Stimulated activated naive CD4-positive, alpha-beta T cell treated with Interleukin-2 at 50 U/mL for 16 hours (primary cell): ENCODE results near the gene FAM171A1.

ENCODE experiments used
- DNase-seq: peaks from one replicate; lab custom pipeline; 2025; lab: John Stamatoyannopoulos, UW

The FAM171A1 gene

DNA sequence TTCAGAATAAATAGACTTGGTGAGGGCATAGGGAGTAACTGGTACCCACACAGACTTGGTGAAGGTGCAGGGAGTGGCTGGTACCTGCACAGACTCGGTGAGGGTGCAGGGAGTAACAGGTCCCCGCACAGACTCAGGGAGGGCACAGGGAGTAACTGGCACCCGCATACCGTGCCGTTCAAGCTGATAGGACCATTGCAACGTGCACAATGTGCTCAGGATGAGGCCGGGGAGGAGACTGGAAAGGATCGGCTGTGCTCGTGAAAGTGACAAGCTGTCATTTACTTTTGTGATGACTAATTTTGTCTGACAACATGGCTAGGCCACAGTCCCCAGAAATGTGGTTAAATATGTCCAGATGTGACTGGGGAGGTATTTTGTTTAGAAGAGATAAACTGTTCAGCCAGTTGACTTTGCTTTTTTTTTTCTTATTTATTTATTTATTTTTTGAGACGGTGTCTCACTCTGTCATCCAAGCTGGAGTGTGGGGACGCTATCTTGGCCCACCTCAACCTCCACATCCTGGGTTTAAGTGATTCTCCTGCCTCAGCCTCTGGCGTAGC is 126.4 kb downstream of the FAM171A1 start:
- no peak for DNase-seq

DNA sequence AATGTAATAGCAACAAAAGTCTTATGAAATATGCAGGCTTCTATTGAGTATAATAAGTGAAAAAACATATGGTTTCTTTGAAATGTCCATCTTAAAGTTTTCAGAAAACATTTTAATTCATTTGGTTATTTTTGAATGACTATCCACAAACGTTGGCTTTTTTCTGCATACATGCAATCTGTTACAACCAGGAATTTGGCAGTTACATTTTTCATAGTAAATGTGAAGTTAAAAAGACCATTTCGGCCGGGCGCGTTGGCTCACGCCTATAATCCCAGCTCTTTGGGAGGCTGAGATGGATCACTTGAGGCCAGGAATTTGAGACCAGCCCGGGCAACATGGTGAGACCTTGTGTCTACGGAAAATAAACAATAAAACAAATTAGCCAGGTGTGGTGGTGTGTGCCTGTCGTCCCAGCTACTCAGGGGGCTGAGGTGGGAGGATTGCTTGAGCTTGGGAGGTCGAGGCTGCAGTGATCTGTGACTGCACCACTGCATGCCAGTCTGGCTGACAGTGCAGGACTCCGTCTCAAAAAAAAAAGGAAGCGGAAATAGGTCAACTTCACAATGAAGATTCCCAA is 128.7 kb downstream of the FAM171A1 start:
- no peak for DNase-seq

DNA sequence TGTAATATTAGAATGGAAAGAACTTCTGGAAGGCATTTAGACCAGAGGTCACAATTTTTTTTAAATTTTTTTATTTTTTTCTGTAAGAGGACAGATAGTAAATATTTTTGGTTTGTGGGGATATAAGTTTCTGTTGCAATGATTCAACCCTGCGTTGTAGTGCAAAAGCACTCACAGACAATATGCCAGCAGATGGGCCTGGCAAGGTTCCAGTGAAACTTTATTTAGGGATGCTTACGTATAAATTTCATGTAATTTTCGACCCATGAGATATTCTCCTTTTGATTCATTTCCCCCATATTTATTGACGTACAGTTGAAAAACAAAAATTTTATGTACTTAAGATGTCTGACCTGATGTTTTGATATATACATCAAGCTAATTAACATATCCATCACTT is 129.8 kb downstream of the FAM171A1 start:
- DNase-seq: no peak

DNA sequence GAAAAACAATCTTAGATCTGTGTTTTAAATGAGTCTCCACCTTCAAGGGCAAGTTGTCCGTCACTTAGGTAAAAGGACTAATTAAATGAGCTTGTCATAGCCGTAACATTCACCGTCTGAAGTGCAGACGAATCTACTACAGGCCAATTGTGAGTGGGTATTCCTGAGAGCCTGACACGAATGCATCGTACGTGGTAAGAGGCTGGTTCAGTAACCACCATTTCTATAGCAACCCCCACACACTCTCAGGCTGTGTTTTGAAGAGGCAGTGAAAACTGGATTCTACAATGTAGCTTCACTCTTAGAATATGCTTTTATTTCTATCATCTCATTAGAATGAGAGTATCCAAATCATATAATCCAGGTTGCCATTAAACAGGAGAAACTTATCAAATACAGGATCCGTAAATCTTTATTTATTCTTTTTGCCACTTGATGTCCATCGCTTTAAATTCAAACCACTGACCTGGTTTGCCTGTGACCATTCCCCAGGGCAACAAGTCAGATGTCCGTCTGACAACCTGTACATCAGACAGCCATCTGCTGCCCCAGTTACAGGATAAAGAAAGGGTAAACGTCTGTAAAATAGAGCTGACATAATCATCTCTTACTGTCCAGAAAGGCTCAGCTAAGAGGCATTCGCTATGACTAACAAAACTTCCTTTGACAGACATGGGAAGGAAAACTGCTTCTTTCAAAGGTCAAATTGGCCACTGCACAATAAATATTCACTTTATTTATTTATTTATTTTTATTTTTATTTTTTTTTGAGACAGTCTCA is 132.3 kb downstream of the FAM171A1 start:
- DNase-seq: no peak

DNA sequence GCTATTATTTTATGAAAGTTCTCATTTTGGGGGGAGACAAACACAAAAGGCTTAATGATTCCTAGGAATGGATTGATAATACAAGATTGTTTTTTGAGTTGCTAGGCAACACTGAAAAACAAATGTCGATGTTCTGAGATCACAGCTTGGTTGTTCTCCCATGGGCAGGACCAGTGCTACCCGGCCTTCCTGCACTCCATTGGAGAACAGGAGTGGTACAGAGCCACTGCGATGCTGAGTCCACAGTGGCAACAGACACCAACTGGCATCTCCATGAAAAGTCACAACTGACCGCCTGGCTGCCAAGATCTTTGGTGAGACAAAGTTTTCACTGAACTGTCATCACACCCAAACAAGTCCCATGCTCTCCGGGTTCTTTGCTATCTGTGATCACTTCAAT is 133.7 kb downstream of the FAM171A1 start:
- no peak for DNase-seq

DNA sequence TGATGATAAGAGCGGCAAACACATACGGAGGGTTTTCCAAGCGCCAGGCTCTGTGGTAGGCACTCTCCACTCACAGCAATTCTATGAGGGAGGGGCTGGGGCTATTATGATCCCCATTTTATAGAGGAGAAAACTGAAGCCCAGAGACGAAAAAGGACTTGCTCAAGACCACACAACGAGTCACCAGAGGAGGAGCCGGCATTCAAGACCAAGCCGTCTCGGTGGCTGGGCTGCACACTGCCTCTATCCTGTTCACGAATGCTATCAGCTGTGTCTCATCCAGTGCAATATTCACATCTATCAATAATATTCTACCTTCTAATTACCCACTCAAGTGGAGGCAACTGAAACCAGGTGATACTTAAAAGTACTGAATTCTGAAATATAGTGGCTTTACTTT is 134.7 kb downstream of the FAM171A1 start:
- DNase-seq: no peak

DNA sequence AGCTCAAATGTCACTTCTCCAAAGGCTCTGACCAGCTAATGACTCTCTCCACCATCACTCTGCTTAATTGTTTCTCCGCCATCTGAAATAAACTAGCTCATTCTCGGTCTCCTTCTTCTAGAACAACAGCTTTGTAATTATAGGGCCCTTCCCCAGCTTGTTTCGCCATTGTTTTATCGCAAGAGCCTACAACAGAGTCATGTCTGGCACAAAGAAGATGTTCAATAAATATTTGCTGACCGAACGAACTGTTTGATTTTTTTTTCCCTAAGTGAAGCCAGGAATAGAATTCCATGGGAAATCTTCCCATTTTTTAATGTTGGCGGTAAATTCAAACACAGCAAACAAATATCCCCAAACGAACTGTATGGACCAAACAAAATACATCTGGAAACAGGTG is 138.8 kb downstream of the FAM171A1 start:
- DNase-seq: no peak

DNA sequence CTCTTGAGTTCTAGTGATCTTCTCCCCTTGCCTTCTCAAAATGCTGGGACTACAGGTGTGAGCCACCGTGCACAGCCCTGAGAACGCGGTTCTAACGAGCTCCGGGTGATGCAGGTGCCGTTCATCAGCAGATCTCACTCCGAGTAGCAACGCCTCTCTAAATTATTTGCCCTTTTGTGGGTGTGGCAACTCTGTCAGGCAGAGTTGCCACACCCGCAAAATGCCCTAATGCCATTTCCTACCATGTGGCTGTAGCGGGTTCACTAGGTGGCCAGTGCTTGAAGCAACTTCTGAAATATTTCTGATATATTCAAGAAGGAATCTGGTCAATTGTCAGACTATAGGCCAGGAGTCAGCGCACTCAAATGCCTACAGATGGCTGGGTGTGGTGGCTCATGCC is 139.7 kb downstream of the FAM171A1 start:
- DNase-seq: no peak

DNA sequence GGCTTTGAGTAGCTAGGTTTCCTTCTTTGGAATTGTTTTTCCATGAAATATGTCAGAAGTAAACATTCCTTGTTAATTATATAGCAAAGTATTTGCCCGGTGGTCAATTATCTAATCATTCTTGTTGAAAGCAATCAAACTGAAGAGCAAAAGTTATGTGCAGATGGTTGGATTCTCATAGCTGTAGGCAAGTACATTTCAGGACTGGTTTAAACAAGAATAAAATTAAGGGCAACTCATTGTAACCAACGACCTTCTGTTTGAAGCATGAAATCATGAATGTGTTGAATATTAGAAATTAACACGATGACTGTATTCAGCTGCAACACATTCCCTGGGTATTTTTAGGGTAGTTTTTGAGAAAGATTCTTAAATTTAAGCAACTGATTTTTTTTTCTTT is 140.8 kb downstream of the FAM171A1 start:
- no peak for DNase-seq

DNA sequence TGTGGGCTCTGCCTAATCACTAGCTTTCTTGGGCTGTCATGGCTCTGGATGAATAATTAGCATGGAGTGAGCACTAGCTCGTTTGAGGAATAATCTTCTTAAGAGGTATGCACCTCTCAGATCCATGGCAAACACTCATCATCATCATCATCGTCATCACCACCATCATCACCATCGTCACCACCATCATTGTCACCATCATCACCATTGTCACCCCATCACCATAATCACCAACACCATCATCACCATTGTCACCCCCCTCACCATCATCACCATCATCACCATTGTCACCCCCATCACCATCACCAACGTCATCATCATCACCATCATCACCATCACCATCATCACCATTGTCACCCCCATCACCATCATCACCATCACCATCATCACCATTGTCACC is 141.8 kb downstream of the FAM171A1 start:
- DNase-seq: no peak

DNA sequence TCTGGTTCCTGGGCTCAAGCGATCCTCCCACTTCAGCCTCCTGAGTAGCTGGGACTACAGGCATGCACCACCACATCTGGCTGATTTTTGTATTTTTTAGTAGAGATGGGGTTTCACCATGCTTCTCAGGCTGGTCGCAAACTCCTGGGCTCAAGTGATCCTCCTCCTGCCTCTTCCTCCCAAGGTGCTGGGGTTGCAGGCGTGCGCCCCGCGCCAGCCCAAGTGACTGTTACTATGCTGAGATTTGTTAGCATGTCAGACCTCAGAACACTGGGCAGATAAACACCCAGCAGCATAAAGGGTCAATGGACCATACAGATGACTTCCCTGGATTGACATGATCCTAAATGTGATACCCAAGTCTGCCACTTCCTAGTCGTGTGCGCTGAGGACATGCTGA is 142.7 kb downstream of the FAM171A1 start:
- DNase-seq: no peak

DNA sequence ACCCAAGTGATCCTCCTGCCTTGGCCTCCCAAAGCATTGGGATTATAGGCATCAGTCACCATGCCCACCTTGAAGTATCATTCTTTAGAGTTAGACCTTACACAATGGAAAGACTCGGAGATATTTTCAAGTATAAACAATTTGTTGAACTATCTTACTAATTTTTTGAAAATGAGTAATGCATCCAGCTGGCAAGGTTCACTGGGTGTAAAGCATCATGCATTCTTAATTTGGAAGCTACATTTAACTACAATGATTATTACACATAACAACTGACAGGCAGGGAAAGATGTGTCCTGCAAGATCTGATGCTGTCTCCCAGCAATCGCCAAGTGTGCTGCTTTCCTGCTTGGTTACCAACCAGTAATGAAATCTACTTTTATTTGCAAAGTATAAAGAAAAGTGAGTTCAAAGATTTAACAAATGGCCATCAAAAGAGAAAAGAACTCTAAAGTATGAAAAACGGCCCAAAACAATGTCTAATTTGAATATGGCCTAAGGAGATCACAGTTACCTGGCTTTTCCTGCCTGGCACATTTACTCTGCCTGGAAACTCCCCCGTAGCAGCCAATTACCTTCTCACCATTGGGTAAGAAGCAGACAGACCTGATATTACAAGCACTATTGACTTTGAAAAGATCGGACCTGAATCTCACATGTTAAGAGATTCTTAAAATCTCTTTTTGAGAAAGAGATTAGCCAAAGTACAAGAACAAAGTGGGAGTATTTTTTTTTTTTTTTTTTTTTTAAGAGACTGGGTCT is 143.3 kb downstream of the FAM171A1 start:
- no peak for DNase-seq

DNA sequence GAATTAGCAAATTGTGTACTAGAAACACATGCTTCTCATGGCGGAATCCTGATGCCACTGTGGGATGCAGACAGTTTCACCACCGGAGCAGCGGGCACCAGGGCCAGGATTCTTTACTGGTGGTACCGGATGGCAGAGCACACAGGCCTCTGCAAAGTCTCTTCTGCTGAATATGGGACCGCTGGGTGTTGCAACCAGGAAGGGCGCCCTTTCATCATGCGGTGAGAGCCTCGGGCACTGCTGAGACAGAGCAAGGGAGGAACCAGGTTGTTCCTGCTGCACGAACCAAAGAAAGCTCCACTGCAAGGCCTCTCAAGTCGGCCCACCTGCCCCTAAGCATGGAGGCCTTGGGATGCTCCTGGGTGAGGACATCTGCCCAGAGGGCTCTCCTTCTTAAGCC is 145.6 kb downstream of the FAM171A1 start:
- no peak for DNase-seq

DNA sequence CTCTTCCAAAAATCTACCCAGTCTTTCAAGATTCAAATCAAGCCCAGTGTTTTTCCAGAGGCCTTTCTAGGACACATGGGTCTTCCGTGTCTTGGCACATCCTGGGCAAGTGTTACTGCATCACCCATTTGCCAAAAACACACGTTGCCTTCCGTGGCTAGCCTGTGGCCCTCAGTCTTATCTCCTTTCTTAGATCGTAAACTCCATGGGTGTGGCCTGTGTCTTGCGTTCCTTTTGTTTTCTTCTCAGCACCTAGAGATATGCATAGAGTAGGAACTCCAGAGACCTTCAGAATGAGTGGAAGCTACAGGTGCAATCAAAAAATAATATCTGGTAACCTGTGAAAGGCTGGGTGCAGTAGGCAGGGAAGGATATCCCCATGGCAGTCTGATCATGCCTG is 146.1 kb downstream of the FAM171A1 start:
- DNase-seq: no peak

DNA sequence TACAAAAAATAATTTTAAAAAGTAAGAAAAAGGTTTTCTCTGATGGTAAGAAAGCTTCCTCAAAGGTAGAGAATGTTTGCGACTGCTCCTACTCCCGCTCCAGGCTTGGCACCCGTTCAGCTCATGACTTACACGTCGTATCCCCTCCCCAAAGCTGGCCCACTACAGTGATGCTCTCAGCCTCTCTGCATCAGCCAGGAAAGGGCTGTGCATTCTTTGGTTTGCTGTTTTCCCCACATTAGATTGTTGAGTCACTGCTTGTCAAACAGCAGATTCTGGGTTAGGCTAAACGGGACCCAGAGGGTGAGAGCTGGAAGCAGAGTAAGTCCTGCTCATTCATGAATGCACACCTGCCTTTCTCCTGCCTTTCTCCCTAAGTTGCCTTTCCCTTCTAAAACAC is 147.9 kb downstream of the FAM171A1 start:
- DNase-seq: no peak

DNA sequence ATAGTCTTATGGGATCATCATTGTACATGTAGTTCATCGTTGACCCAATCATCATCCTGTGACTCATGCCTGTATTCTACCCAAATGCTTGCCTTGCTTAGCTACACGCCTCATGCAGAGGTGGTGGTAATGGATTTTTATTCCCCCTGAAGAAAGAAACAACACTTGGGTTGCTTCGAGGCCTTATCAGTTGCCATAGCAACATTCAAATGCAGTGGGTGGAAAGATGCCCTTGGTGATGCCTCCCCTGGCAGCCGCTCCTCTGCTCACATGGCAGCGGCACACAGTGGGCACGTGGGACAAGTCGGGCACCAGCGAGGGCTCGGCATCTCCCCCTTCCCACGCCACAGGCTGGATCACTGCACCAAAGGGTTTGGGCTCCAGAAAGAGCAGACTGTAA is 148.6 kb downstream of the FAM171A1 start:
- DNase-seq: no peak

DNA sequence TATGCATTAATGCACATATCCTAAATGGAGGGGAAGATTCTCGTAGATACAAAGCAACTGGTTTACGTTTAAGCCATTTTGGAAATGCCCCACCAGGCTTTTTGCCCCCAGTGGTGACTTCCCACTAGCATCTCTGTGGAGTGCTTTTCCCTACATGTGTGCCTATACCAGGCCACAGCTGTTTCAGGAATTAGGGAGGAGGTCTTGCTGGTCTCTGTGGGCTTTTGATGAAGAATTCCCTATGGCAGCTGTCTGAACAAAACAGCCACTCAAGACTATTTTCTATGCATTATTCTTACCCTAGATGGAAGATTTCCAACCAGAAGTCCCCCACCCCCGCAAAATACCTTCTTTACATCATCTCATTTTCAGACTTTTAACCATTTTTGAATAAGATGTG is 150.6 kb downstream of the FAM171A1 start:
- DNase-seq: no peak

DNA sequence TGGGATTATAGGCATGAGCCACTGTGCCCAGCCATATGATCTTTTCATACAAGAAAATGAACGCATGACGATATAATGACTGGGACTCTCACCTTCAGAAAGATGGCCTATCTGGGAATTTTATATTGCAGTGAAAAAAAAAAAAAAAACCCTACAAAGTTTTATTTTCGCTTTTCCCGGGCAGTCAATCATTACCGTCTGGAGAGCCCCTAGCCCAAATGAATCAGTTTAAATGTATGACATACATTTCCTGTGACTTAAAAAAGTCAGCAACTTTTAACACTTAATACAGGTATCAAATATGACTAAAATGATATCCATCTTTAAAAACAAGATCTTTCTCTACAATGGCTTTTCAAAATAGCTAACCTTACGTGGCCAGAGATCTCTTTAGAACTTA is 154.4 kb downstream of the FAM171A1 start:
- no peak for DNase-seq

DNA sequence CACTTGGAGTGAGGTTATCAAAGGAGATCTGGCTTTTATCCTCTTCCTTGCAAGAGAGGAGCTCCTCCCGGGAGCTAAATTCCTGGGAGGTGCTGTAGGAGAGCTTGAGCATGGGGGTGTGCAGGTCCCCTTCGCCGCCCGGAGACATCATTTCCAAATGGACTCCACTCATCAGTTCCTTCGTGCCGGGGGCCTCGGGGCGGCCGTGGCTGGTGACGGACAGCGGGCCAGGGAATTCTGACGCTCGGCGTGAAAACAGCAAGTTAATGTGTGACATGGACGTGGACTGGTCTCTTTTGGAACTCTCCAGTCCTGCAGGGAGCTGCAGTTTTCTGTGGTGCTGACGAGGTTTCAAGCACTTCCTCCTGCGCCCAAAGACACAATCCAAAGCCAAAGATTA is 156.9 kb downstream of the FAM171A1 start:
- no peak for DNase-seq

DNA sequence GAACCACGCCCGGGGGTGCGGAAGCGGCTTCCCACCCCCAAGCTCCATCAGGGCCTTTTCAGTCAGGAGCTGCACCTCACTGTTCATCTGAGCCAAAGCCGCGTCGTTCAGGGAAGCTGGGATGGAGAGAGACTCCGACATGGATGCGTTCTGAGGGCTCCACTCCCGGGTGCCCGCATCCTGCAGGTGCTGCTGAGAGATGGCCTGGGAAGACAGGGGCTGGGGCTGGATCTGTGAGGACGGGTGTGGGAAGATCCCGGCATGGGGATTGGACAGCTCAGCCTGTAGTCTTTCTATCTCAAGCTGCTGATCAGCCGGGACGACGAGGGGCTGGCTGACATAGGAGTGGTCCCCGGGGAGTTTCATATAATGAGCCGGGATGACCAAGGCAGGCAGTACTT is 157.6 kb downstream of the FAM171A1 start:
- DNase-seq: no peak

DNA sequence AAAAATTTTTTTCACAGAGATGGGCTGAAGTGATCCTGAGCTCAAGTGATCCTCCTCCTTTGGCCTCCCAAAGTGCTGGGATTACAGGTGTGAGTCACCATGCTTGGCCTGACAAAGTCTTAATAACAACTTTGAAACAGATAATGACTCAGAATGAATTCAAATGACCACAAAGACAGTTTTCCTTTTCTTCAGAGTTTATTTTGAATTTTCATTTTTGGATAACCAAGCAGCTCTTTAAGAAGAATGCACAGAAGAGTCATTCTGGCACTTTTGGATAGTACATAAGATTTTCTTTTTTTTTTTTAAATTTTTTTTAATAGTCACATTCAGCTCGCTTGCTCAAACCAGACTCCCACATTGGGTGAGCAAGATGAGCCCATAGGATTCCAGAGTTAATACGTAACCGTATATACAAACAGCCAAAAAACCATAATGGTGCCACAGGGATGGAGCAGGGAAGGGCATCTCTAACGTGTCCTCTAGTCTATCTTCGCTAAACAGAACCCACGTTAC is 159.6 kb downstream of the FAM171A1 start:
- DNase-seq: no peak

DNA sequence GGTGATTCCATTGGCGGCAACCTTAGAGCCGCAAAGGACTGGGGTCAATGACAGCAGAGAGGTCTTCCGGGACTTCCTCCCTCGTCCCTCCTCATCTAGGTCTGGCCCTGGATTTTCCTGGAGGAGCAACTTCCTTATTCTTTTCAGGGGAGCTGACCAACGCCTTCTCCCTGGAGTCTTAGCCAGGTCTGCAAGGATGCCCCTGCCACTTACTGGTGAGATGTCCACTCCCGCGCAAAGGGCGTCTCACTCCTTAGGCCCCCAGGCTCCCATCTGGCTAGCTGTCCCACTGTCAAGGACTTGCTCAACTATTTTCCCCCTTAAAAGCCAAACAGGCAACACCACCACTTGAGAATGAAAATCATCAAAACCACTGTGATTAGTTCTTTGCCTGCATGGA is 160.6 kb downstream of the FAM171A1 start:
- no peak for DNase-seq
